SK-N-MC (cell line): ENCODE data around the gene STX7.
A peak's percentile ranks its signal among the peaks of the same experiment; 100 is the strongest.

Experiments used
- EZH2 ChIP-seq: fragments of 200-600 bp; sonication (generic); IDR thresholded peaks from one replicate; pipeline ENCODE4 v1.6.1; 2017; ENCODE audit warnings: antibody characterized with exemption
- POLR2AphosphoS5 ChIP-seq: IDR thresholded peaks from 2 replicates; pipeline ENCODE4 v1.6.1; 2012; ENCODE audit warnings: mild to moderate bottlenecking, low read depth, low read length, borderline replicate concordance

GRCh38 chr6:132471787-132472186, 41.1 kb downstream of the STX7 start:
- TF ChIP-seq POLR2AphosphoS5: peak; percentile 60; the same call in 1 of the 2 replicates
- no peak for TF ChIP-seq EZH2
